ENCODE measurements around the gene UCN.
"Not testable (repeated sequence)": the region's sequence is repeated elsewhere in the genome, so short reads cannot be mapped to it uniquely, and the experiment has no call there.

UCN gene

GRCh38 chr2:27271631-27272340, 36.5 kb downstream of the UCN start:
- Histone ChIP-seq H3K27ac (ENCODE audit: low read depth, low read length, poor library complexity, severe bottlenecking) (no peak overlapping the region), H3K9me3 (ENCODE audit: low read length) (no peaks in the 10 kb centered on the region), H3K4me3 (ENCODE audit: low read depth, low read length, poor library complexity, severe bottlenecking) (no peak overlapping the region), H3K79me2 (ENCODE audit: insufficient read depth, low read length) (no peaks in the 10 kb centered on the region), H2AFZ (ENCODE audit: low read length) (no peak overlapping the region), H3K9ac (ENCODE audit: low read length) (no peak overlapping the region), H4K20me1 (ENCODE audit: insufficient read depth, low read length) (no peaks in the 10 kb centered on the region), H3F3A (ENCODE audit: insufficient read depth, low read length) (no peaks in the 10 kb centered on the region), H3K27me3 (ENCODE audit: insufficient read depth, low read length) (no peaks in the 10 kb centered on the region), H3K4me2 (ENCODE audit: low read length) (no peak overlapping the region), H3K9me2 (ENCODE audit: low read depth, low read length) (no peaks in the 10 kb centered on the region), H3K36me3 (ENCODE audit: insufficient read depth, low read length) (no peaks in the 10 kb centered on the region), H3K4me1 (ENCODE audit: insufficient read depth, low read length, severe bottlenecking) (no peaks in the 10 kb centered on the region)
- TF ChIP-seq CTCF (IDR thresholded peaks at IDR 0.05; ENCODE audit: low read length) (no peak), EZH2 (IDR thresholded peaks at IDR 0.05; ENCODE audit: borderline replicate concordance, low read length) (no peak)

- Histone ChIP-seq H3K4me3 (ENCODE audit: low read depth, low read length, poor library complexity, severe bottlenecking) (no peak overlapping the region), H3K9me2 (ENCODE audit: low read depth, low read length) (no peaks in the 10 kb centered on the region), H3K4me2 (ENCODE audit: low read length) (no peak overlapping the region), H3K27ac (ENCODE audit: low read depth, low read length, poor library complexity, severe bottlenecking) (no peak overlapping the region), H3K4me1 (ENCODE audit: insufficient read depth, low read length, severe bottlenecking) (no peaks in the 10 kb centered on the region), H3K79me2 (ENCODE audit: insufficient read depth, low read length) (no peaks in the 10 kb centered on the region), H3K9me3 (ENCODE audit: low read length) (no peaks in the 10 kb centered on the region), H4K20me1 (ENCODE audit: insufficient read depth, low read length) (no peaks in the 10 kb centered on the region), H3K27me3 (ENCODE audit: insufficient read depth, low read length) (peaks cover 2% of the 10 kb centered on the region), H3F3A (ENCODE audit: insufficient read depth, low read length) (no peaks in the 10 kb centered on the region), H3K9ac (ENCODE audit: low read length) (no peak overlapping the region), H2AFZ (ENCODE audit: low read length) (no peak overlapping the region), H3K36me3 (ENCODE audit: insufficient read depth, low read length) (no peaks in the 10 kb centered on the region)
- TF ChIP-seq CTCF (IDR thresholded peaks at IDR 0.05; ENCODE audit: low read length) (no peak), EZH2 (IDR thresholded peaks at IDR 0.05; ENCODE audit: borderline replicate concordance, low read length) (no peak)
Measured at GRCh38 chr2:27270670-27271069, 37.6 kb downstream of the UCN start.

- Histone ChIP-seq H3K79me2 (ENCODE audit: insufficient read depth, low read length) (no peaks in the 10 kb centered on the region), H2AFZ (ENCODE audit: low read length) (no peak overlapping the region), H3K27me3 (ENCODE audit: insufficient read depth, low read length) (peaks cover 7% of the 10 kb centered on the region), H3K9ac (ENCODE audit: low read length) (no peak overlapping the region), H3K9me2 (ENCODE audit: low read depth, low read length) (no peaks in the 10 kb centered on the region), H3K4me2 (ENCODE audit: low read length) (no peak overlapping the region), H3K4me3 (ENCODE audit: low read depth, low read length, poor library complexity, severe bottlenecking) (no peak overlapping the region), H4K20me1 (ENCODE audit: insufficient read depth, low read length) (no peaks in the 10 kb centered on the region), H3K27ac (ENCODE audit: low read depth, low read length, poor library complexity, severe bottlenecking) (no peak overlapping the region), H3K36me3 (ENCODE audit: insufficient read depth, low read length) (no peaks in the 10 kb centered on the region), H3K4me1 (ENCODE audit: insufficient read depth, low read length, severe bottlenecking) (no peaks in the 10 kb centered on the region), H3F3A (ENCODE audit: insufficient read depth, low read length) (no peaks in the 10 kb centered on the region), H3K9me3 (ENCODE audit: low read length) (no peaks in the 10 kb centered on the region)
- TF ChIP-seq EZH2 (IDR thresholded peaks at IDR 0.05; ENCODE audit: borderline replicate concordance, low read length) (no peak), CTCF (IDR thresholded peaks at IDR 0.05; ENCODE audit: low read length) (no peak)
Measured at GRCh38 chr2:27270131-27270530, 38.1 kb downstream of the UCN start.

GRCh38 chr2:27268296-27268695, 39.9 kb downstream of the UCN start:
- H3K9me3 ChIP-seq (ENCODE audit: low read length); H3F3A ChIP-seq (ENCODE audit: insufficient read depth, low read length); H3K4me3 ChIP-seq (ENCODE audit: low read depth, low read length, poor library complexity, severe bottlenecking); H3K27ac ChIP-seq (ENCODE audit: low read depth, low read length, poor library complexity, severe bottlenecking); H3K4me2 ChIP-seq (ENCODE audit: low read length); H3K9ac ChIP-seq (ENCODE audit: low read length); H2AFZ ChIP-seq (ENCODE audit: low read length); H3K9me2 ChIP-seq (ENCODE audit: low read depth, low read length); H3K79me2 ChIP-seq (ENCODE audit: insufficient read depth, low read length); H3K36me3 ChIP-seq (ENCODE audit: insufficient read depth, low read length); H4K20me1 ChIP-seq (ENCODE audit: insufficient read depth, low read length): not testable (repeated sequence)
- Histone ChIP-seq H3K27me3 (ENCODE audit: insufficient read depth, low read length) (peaks cover 11% of the 10 kb centered on the region), H3K4me1 (ENCODE audit: insufficient read depth, low read length, severe bottlenecking) (peaks cover 15% of the 10 kb centered on the region)
